ENCODE measurements around the gene L3MBTL4.
"Not testable (repeated sequence)": the region's sequence is repeated elsewhere in the genome, so short reads cannot be mapped to it uniquely, and the experiment has no call there.

Gene L3MBTL4

GRCh38 chr18:6397931-6398566 lies 16.7 kb downstream of the L3MBTL4 start:
- no peak overlapping the region for H3K9ac ChIP-seq (ENCODE audit: low read length)
- H3K23ac ChIP-seq (ENCODE audit: low read length), result no peak overlapping the region
- no peak overlapping the region for H2BK15ac ChIP-seq (replicated peaks; ENCODE audit: low read depth)
- H3K79me2 ChIP-seq (ENCODE audit: control insufficient read depth, insufficient read depth, low read length), result no peaks in the 10 kb centered on the region
- H3K4ac ChIP-seq (ENCODE audit: low read depth, low read length), result no peak overlapping the region
- WGBS (ENCODE audit: extremely low coverage, insufficient coverage, low lambda C conversion rate), result no CpG with 5 or more reads among the region's 6 CpGs
- no peak overlapping the region for H4K5ac ChIP-seq (ENCODE audit: low read length)
- no peak overlapping the region for H3K18ac ChIP-seq (ENCODE audit: low read length)
- no peak overlapping the region for H3K4me2 ChIP-seq (ENCODE audit: low read length)
- H3K27ac ChIP-seq (ENCODE audit: low read depth, low read length), result no peak overlapping the region
- H3K79me1 ChIP-seq (ENCODE audit: low read length), result no peaks in the 10 kb centered on the region
- no peak overlapping the region for H4K8ac ChIP-seq (ENCODE audit: low read depth, low read length)
- no peaks in the 10 kb centered on the region for H3K4me1 ChIP-seq (ENCODE audit: control insufficient read depth, low read depth, low read length)
- no peaks in the 10 kb centered on the region for H3K27me3 ChIP-seq (ENCODE audit: insufficient read depth, low read length, poor library complexity)
- no peak overlapping the region for H2AK5ac ChIP-seq (ENCODE audit: low read length)
- H3K4me3 ChIP-seq (ENCODE audit: low read length), result no peak overlapping the region
- H2BK120ac ChIP-seq (ENCODE audit: low read depth, low read length), result no peak overlapping the region
- no peak for DNase-seq
- H2BK5ac ChIP-seq (ENCODE audit: low read length), result no peak overlapping the region
- H3K56ac ChIP-seq (ENCODE audit: low read length), result no peak overlapping the region
- H3K36me3 ChIP-seq (ENCODE audit: control insufficient read depth, insufficient read depth, low read length), result no peaks in the 10 kb centered on the region

GRCh38 chr18:6396847-6397246 lies 17.9 kb downstream of the L3MBTL4 start:
- H3K27ac ChIP-seq (ENCODE audit: low read depth, low read length), result no peak overlapping the region
- H4K8ac ChIP-seq (ENCODE audit: low read depth, low read length), result no peak overlapping the region

GRCh38 chr18:6396276-6396675 lies 18.4 kb downstream of the L3MBTL4 start:
- Histone ChIP-seq H3K79me2 (ENCODE audit: control insufficient read depth, insufficient read depth, low read length) (no peaks in the 10 kb centered on the region), H2BK15ac (replicated peaks; ENCODE audit: low read depth) (no peak overlapping the region), H3K23ac (ENCODE audit: low read length) (no peak overlapping the region), H4K8ac (ENCODE audit: low read depth, low read length) (no peak overlapping the region), H3K27me3 (ENCODE audit: insufficient read depth, low read length, poor library complexity) (no peaks in the 10 kb centered on the region), H2AK5ac (ENCODE audit: low read length) (no peak overlapping the region), H3K4me3 (ENCODE audit: low read length) (no peak overlapping the region), H3K18ac (ENCODE audit: low read length) (no peak overlapping the region), H3K79me1 (ENCODE audit: low read length) (no peaks in the 10 kb centered on the region), H3K4me1 (ENCODE audit: control insufficient read depth, low read depth, low read length) (no peaks in the 10 kb centered on the region), H2BK120ac (ENCODE audit: low read depth, low read length) (no peak overlapping the region), H3K56ac (ENCODE audit: low read length) (no peak overlapping the region), H3K36me3 (ENCODE audit: control insufficient read depth, insufficient read depth, low read length) (no peaks in the 10 kb centered on the region), H2BK5ac (ENCODE audit: low read length) (no peak overlapping the region), H3K27ac (ENCODE audit: low read depth, low read length) (no peak overlapping the region), H4K5ac (ENCODE audit: low read length) (no peak overlapping the region), H3K4me2 (ENCODE audit: low read length) (no peak overlapping the region), H3K4ac (ENCODE audit: low read depth, low read length) (no peak overlapping the region), H3K9ac (ENCODE audit: low read length) (no peak overlapping the region)
- DNase-seq, result no peak
- no CpG with 5 or more reads among the region's 2 CpGs for WGBS (ENCODE audit: extremely low coverage, insufficient coverage, low lambda C conversion rate)

More at GRCh38 chr18:6396847-6397246, 17.9 kb downstream of the L3MBTL4 start:
- H3K79me2 ChIP-seq (ENCODE audit: control insufficient read depth, insufficient read depth, low read length), result no peaks in the 10 kb centered on the region
- H3K4me3 ChIP-seq (ENCODE audit: low read length), result no peak overlapping the region
- H3K9ac ChIP-seq (ENCODE audit: low read length), result no peak overlapping the region
- H2BK120ac ChIP-seq (ENCODE audit: low read depth, low read length), result no peak overlapping the region
- no peak overlapping the region for H3K56ac ChIP-seq (ENCODE audit: low read length)
- no peak overlapping the region for H2BK5ac ChIP-seq (ENCODE audit: low read length)
- H3K79me1 ChIP-seq (ENCODE audit: low read length), result no peaks in the 10 kb centered on the region
- H4K5ac ChIP-seq (ENCODE audit: low read length), result no peak overlapping the region
- no CpG with 5 or more reads among the region's 5 CpGs for WGBS (ENCODE audit: extremely low coverage, insufficient coverage, low lambda C conversion rate)
- H3K23ac ChIP-seq (ENCODE audit: low read length), result no peak overlapping the region
- no peak overlapping the region for H3K4me2 ChIP-seq (ENCODE audit: low read length)
- no peaks in the 10 kb centered on the region for H3K27me3 ChIP-seq (ENCODE audit: insufficient read depth, low read length, poor library complexity)
- no peaks in the 10 kb centered on the region for H3K36me3 ChIP-seq (ENCODE audit: control insufficient read depth, insufficient read depth, low read length)
- H3K18ac ChIP-seq (ENCODE audit: low read length), result no peak overlapping the region
- H2BK15ac ChIP-seq (replicated peaks; ENCODE audit: low read depth), result no peak overlapping the region
- H2AK5ac ChIP-seq (ENCODE audit: low read length), result no peak overlapping the region
- no peak for DNase-seq
- no peak overlapping the region for H3K4ac ChIP-seq (ENCODE audit: low read depth, low read length)
- H3K4me1 ChIP-seq (ENCODE audit: control insufficient read depth, low read depth, low read length), result no peaks in the 10 kb centered on the region

- H3K79me1 ChIP-seq (ENCODE audit: low read length), result no peaks in the 10 kb centered on the region
- no peak overlapping the region for H3K9ac ChIP-seq (ENCODE audit: low read length)
- H3K79me2 ChIP-seq (ENCODE audit: control insufficient read depth, insufficient read depth, low read length), result no peaks in the 10 kb centered on the region
- no peak overlapping the region for H3K18ac ChIP-seq (ENCODE audit: low read length)
- H3K36me3 ChIP-seq (ENCODE audit: control insufficient read depth, insufficient read depth, low read length), result no peaks in the 10 kb centered on the region
- H4K8ac ChIP-seq (ENCODE audit: low read depth, low read length), result no peak overlapping the region
- no peaks in the 10 kb centered on the region for H3K4me1 ChIP-seq (ENCODE audit: control insufficient read depth, low read depth, low read length)
- H3K56ac ChIP-seq (ENCODE audit: low read length), result no peak overlapping the region
- no peak overlapping the region for H2BK5ac ChIP-seq (ENCODE audit: low read length)
- H2BK15ac ChIP-seq (replicated peaks; ENCODE audit: low read depth), result no peak overlapping the region
- WGBS (ENCODE audit: extremely low coverage, insufficient coverage, low lambda C conversion rate), result no CpG with 5 or more reads among the region's 2 CpGs
- no peak for DNase-seq
- H3K4me3 ChIP-seq (ENCODE audit: low read length), result no peak overlapping the region
- H3K23ac ChIP-seq (ENCODE audit: low read length), result no peak overlapping the region
- H3K4ac ChIP-seq (ENCODE audit: low read depth, low read length), result no peak overlapping the region
- H2BK120ac ChIP-seq (ENCODE audit: low read depth, low read length), result no peak overlapping the region
- no peak overlapping the region for H4K5ac ChIP-seq (ENCODE audit: low read length)
- no peak overlapping the region for H2AK5ac ChIP-seq (ENCODE audit: low read length)
- no peak overlapping the region for H3K27ac ChIP-seq (ENCODE audit: low read depth, low read length)
- no peak overlapping the region for H3K4me2 ChIP-seq (ENCODE audit: low read length)
- no peaks in the 10 kb centered on the region for H3K27me3 ChIP-seq (ENCODE audit: insufficient read depth, low read length, poor library complexity)
Observed at GRCh38 chr18:6389005-6389404, 25.7 kb downstream of the L3MBTL4 start.

GRCh38 chr18:6382963-6383362 lies 31.7 kb downstream of the L3MBTL4 start:
- H4K5ac ChIP-seq (ENCODE audit: low read length), result no peak overlapping the region
- no peaks in the 10 kb centered on the region for H3K4me1 ChIP-seq (ENCODE audit: control insufficient read depth, low read depth, low read length)
- no peaks in the 10 kb centered on the region for H3K79me1 ChIP-seq (ENCODE audit: low read length)
- H3K56ac ChIP-seq (ENCODE audit: low read length), result peak overlapping the region; percentile 15
- peak; percentile 69 for DNase-seq
- H4K8ac ChIP-seq (ENCODE audit: low read depth, low read length), result no peak overlapping the region
- H3K23ac ChIP-seq (ENCODE audit: low read length), result no peak overlapping the region
- H3K4me2 ChIP-seq (ENCODE audit: low read length), result no peak overlapping the region
- no peaks in the 10 kb centered on the region for H3K79me2 ChIP-seq (ENCODE audit: control insufficient read depth, insufficient read depth, low read length)
- H2AK5ac ChIP-seq (ENCODE audit: low read length), result no peak overlapping the region
- no peak overlapping the region for H2BK120ac ChIP-seq (ENCODE audit: low read depth, low read length)
- H2BK5ac ChIP-seq (ENCODE audit: low read length), result no peak overlapping the region
- H3K9ac ChIP-seq (ENCODE audit: low read length), result no peak overlapping the region
- H3K4me3 ChIP-seq (ENCODE audit: low read length), result no peak overlapping the region
- no peak overlapping the region for H3K27ac ChIP-seq (ENCODE audit: low read depth, low read length)
- no peaks in the 10 kb centered on the region for H3K27me3 ChIP-seq (ENCODE audit: insufficient read depth, low read length, poor library complexity)
- no peak overlapping the region for H2BK15ac ChIP-seq (replicated peaks; ENCODE audit: low read depth)
- H3K36me3 ChIP-seq (ENCODE audit: control insufficient read depth, insufficient read depth, low read length), result no peaks in the 10 kb centered on the region
- H3K18ac ChIP-seq (ENCODE audit: low read length), result no peak overlapping the region
- WGBS (ENCODE audit: extremely low coverage, insufficient coverage, low lambda C conversion rate), result no CpG with 5 or more reads among the region's 7 CpGs
- no peak overlapping the region for H3K4ac ChIP-seq (ENCODE audit: low read depth, low read length)

- H3K23ac ChIP-seq (ENCODE audit: low read length); H2BK15ac ChIP-seq (replicated peaks; ENCODE audit: low read depth); H3K27ac ChIP-seq (ENCODE audit: low read depth, low read length); H3K4me3 ChIP-seq (ENCODE audit: low read length); H2BK5ac ChIP-seq (ENCODE audit: low read length); H2BK120ac ChIP-seq (ENCODE audit: low read depth, low read length); H4K8ac ChIP-seq (ENCODE audit: low read depth, low read length); H2AK5ac ChIP-seq (ENCODE audit: low read length); H3K36me3 ChIP-seq (ENCODE audit: control insufficient read depth, insufficient read depth, low read length); H3K79me2 ChIP-seq (ENCODE audit: control insufficient read depth, insufficient read depth, low read length); DNase-seq; H3K79me1 ChIP-seq (ENCODE audit: low read length); H3K4me2 ChIP-seq (ENCODE audit: low read length); H3K56ac ChIP-seq (ENCODE audit: low read length); H3K27me3 ChIP-seq (ENCODE audit: insufficient read depth, low read length, poor library complexity); H3K18ac ChIP-seq (ENCODE audit: low read length); H3K9ac ChIP-seq (ENCODE audit: low read length); H3K4me1 ChIP-seq (ENCODE audit: control insufficient read depth, low read depth, low read length); H3K4ac ChIP-seq (ENCODE audit: low read depth, low read length); H4K5ac ChIP-seq (ENCODE audit: low read length): not testable (repeated sequence)
- WGBS (ENCODE audit: extremely low coverage, insufficient coverage, low lambda C conversion rate), result no CpG with 5 or more reads among the region's 2 CpGs
Observed at GRCh38 chr18:6377473-6377872, 37.2 kb downstream of the L3MBTL4 start.

Measured in mesendoderm (in vitro differentiated cells).